Measurements from ENCODE around the gene TMEM170B. TPM values are rescaled to one million over a fixed set of nuclear protein-coding genes. Genes with fewer than 3 reads are reported as not detected.
A peak's percentile ranks its signal among the peaks of the same experiment; 100 is the strongest.

TMEM170B gene
- total RNA-seq, 2 donors from 2014 or later, result 1.6 to 2.5 TPM

- DNase-seq, result no peak
- intact Hi-C loops (cut with DNase I, micrococcal nuclease), result no loop called here
- ATAC-seq, result no peak
These were observed 94.0 kb downstream of the TMEM170B start for GRCh38 chr6:11631539-11631938.

- peak; percentile 22 to 58 for DNase-seq
- peak; percentile 97 for ATAC-seq
- intact Hi-C loops (cut with DNase I, micrococcal nuclease), result no loop called here
These were observed 94.7 kb downstream of the TMEM170B start for GRCh38 chr6:11632231-11632630.

DNA sequence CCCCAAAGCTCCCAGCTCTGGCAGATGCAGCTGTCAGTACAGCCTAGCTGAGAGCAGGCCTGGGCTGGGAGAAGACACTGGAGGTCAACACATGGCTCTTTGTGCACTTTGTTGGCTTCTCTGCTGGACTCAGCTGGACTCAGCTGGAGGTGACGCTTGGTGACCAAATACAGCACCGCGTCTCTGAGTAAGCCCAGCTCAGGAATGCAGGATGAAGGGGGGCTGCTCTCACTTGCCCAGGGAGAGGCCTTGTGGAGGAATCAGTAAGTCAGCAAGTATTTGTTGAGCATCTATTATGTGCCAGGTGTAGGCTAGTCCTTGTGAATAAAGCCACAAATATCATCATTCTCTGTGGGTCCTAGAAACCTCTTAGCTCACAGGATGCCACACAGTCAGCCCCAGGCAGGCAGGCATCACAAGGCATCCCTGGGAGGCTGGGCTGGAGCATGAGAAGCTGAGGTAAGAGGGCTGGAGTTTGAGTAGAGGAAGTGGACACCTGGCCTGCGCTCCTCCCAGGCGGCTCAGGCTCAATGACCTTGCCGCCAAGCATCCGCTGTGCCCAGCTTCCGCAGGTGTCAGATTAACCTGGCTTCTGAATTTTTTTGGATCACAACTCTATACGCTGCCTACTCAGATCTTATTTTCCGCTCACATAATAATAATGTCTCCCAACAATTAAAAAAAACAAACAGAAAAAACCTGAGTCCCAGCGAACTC lies 95.4 kb downstream of the TMEM170B start:
- no peak for DNase-seq
- intact Hi-C loops (cut with DNase I, micrococcal nuclease), result no loop called here
- ATAC-seq, result no peak

Other genes with a start within 250 kb of the TMEM170B start
- gene ADTRP, start 241.1 kb downstream of the TMEM170B start, total RNA-seq, result 100 to 1,000 TPM; 106 to 124 TPM

All from left colon (tissue), 2 donors.